HL-60 (cell line): ENCODE results near the gene RIPOR2.

Experiments used
- DNase-seq, 2 experiments: peaks; one replicate each; pipeline ENCODE4 v3.0.0-alpha.2; 2010 to 2020; ENCODE audit warnings: low read depth in 1 of 2, low spot score in 1 of 2
- H3K27ac ChIP-seq: fragments of 250-450 bp; sonication (Bioruptor Pico); replicated peaks from 2 replicates; pipeline ENCODE4 v1.5.1; 2020; ENCODE audit warnings: mild to moderate bottlenecking, moderate library complexity
- H3K27me3 ChIP-seq: fragments of 250-450 bp; sonication (Bioruptor Pico); 2 replicates; pipeline ENCODE4 v1.5.1; 2021; ENCODE audit warnings: mild to moderate bottlenecking, moderate library complexity; ENCODE audit not compliant: insufficient read depth, poor library complexity, severe bottlenecking
- H3K4me3 ChIP-seq: replicated peaks from 2 replicates; pipeline ENCODE4 v1.5.1; 2011; ENCODE audit warnings: mild to moderate bottlenecking, control low read depth, low read length; ENCODE audit not compliant: insufficient read depth
- CTCF ChIP-seq: IDR thresholded peaks from one replicate; pipeline ENCODE4 v1.5.1; 2011; ENCODE audit warnings: low read length, control low read depth, inconsistent platforms; ENCODE audit not compliant: insufficient read depth
- GABPA ChIP-seq: IDR thresholded peaks from 2 replicates; pipeline ENCODE4 v1.6.1; 2012; ENCODE audit warnings: low read depth
- POLR2AphosphoS5 ChIP-seq: IDR thresholded peaks from 2 replicates; pipeline ENCODE4 v1.6.1; 2012; ENCODE audit warnings: low read depth
- REST ChIP-seq: IDR thresholded peaks from 2 replicates; pipeline ENCODE4 v1.6.1; 2012; ENCODE audit warnings: low read depth; ENCODE audit not compliant: insufficient replicate concordance
- SPI1 ChIP-seq: IDR thresholded peaks from 2 replicates; pipeline ENCODE4 v1.6.1; 2012; ENCODE audit warnings: low read depth, mild to moderate bottlenecking, borderline replicate concordance

The RIPOR2 gene

GRCh38 chr6:24899997-24900325 is 35.8 kb downstream of the RIPOR2 start:
- no peak overlapping the region for H3K4me3 ChIP-seq
- H3K27ac ChIP-seq, result no peak overlapping the region
- DNase-seq, result no peak
- TF ChIP-seq POLR2AphosphoS5, result no peak
- no peak for TF ChIP-seq SPI1
- TF ChIP-seq REST, result no peak
- TF ChIP-seq CTCF, result no peak
- no peaks in the 10 kb centered on the region for H3K27me3 ChIP-seq

- no peak for DNase-seq
- no peak overlapping the region for H3K4me3 ChIP-seq
- H3K27ac ChIP-seq, result no peak overlapping the region
- no peaks in the 10 kb centered on the region for H3K27me3 ChIP-seq
- TF ChIP-seq CTCF (no peak), GABPA (no peak), POLR2AphosphoS5 (no peak), REST (no peak)
These were observed 36.4 kb downstream of the RIPOR2 start for GRCh38 chr6:24899136-24899996.

DNA sequence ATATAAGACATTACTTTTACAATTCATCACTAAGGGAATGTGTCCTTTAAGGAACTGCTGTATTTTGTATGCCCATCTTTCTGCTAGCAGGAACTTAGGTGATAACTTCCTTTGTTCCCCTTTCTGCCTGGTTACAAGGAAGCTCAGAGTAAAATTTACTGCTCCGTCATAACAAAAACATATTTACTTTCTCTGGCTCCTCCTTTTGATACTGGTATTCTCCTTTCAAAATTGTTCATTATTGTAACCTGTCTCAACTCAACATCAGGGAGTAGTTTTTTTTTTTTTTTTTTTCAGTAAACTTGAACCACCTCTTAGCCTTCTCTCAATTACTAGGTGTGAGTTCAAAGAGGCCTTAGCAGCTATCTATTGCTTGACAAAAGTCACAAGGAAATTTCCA is 37.1 kb downstream of the RIPOR2 start:
- H3K27ac ChIP-seq, result no peak overlapping the region
- DNase-seq, result no peak
- no peaks in the 10 kb centered on the region for H3K27me3 ChIP-seq
- H3K4me3 ChIP-seq, result no peak overlapping the region
- no peak for TF ChIP-seq POLR2AphosphoS5
- TF ChIP-seq REST, result no peak
- TF ChIP-seq GABPA, result no peak
- TF ChIP-seq SPI1, result no peak
- TF ChIP-seq CTCF, result no peak
